GM19035 (cell line): ENCODE results near the gene CDC27.
"Not testable (repeated sequence)": the region's sequence is repeated elsewhere in the genome, so short reads cannot be mapped to it uniquely, and the experiment has no call there.

Source experiments
- ATAC-seq: cut with Tn5 transposase; IDR thresholded peaks from one replicate; pipeline ENCODE4 v1.9.1; 2021; ENCODE audit not compliant: unreplicated experiment

Gene CDC27

DNA sequence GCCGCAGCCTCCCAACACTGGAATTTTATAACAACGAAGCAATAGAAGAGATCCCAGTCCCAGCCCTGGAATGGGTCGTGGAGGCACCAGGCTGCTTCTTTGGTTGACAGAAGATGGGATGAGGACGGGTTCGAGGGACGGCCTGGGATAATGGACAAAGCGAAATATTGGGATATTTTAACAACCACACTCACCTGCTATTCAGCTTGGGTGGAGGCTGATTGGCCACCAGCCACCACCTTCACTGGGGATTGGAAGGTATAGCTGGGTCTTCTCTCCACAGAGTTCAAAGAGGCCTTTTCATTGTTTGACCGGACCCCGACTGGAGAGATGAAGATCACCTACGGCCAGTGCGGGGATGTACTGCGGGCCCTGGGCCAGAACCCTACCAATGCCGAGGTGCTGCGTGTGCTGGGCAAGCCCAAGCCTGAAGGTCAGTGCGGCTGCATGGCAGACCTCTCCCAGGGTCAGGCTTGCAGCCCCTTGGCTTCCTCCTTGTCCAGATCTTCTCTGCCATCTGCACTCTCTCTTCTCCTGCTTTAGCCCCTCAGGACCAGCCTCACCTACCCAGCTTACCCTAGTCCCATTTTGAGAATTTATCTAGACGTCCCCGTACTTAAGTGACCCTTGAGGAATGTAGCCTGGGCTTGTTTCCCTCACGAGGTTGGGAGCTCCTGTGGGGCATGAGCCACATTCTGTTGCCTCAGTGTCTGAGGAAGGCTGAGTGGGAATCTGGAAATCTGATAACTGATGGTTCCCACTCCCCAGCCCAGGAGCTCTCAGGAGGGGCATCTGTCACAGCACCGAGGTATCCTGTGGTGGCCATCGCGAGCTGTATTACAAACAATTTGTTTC lies 30.8 kb upstream of the CDC27 start:
- no peak for ATAC-seq

DNA sequence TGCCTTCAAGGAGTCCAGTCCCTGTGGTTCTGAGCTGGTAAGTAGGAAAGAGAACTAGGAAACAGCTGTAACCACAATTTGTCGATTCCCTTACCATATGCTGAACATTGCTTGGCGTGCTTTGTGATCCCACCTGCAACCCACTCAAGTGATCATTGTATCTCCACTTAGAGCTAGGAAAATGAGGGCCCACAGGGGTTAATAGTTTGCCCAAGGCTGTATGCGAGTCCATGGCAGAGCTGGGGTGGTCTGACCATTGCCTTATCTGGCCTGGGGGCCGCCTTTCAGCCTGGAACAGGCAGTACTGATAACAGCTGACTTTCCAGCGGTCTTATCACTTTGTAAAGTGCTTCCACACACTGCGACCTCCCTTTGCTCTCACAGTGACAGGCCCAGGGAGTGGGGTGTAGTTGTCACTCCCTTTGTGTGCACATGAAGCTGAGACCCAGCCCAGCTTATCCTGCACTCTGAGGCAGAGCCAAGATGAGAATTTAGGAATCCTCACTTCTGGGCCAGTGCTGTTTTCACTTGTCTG lies 29.9 kb upstream of the CDC27 start:
- no peak for ATAC-seq

DNA sequence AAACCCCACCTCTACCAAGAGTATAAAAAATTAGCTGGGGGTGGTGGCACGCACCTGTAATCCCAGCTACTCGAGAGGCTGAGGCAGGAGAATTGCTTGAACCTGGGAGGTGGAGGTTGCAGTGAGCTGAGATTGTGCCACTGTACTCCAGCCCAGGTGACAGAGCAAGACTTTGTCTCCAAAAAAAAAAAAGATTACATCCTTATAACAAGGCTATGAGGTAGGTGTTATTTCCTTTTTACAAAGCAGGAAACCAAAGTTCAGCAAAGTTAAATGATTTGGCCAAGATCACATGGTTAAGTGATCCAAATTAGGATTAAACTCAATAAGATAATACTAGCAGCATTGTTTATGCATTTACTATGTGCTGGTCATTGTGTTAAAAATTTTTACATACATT lies 28.2 kb upstream of the CDC27 start:
- not testable (repeated sequence) for ATAC-seq

DNA sequence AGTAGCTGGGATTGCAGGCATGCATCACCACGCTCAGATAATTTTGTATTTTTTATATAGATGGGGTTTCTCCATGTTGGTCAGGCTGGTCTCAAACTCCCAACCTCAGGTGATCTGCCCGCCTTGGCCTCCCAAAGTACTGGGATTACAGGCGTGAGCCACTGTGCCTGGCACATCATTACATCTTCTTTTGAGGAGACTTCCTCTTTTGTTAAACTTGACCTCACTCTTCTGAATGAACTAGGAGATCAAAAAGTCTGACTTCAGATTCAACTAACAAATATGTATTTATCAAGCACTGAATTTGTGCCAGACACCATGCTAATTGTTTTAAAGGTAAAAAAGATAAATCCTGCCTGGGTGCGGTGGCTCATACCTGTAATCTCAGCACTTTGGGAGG lies 27.7 kb upstream of the CDC27 start:
- not testable (repeated sequence) for ATAC-seq

DNA sequence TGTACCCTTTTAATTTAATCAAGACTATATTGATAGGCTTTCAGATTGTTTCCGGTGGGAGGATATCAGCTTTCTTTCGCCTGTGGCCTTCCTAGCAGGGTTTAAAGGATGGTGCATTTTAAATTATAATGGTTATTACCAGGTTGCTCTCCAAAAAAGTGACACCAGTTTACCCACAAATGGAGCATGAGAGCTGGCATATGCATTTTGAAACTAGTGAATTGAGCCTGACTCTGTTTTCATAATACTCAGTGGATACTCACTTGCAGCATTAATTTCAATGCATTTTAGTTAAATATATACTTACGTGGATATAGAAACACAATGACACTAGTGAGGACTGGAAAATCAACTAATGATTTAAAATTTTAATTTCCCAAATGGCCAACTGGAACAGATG lies 25.8 kb upstream of the CDC27 start:
- no peak for ATAC-seq

DNA sequence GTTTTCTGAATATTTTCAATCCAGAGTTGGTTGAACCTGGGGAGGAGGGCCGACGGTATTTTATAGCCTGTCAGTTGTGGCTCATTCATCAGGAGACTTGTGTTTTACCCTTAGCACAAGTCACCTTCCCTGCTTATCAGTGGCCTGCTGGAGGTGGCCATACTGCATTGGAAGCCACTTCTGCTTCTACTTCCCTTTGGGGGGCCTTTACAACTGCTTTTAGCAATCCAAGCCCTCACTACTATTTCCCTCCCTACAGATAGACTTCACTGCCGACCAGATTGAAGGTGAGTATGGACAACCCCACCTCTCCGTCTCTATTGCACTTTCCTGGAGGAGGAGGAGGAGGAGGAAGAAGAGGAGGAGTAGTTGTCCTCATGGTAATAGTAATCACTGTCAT lies 24.4 kb upstream of the CDC27 start:
- no peak for ATAC-seq

DNA sequence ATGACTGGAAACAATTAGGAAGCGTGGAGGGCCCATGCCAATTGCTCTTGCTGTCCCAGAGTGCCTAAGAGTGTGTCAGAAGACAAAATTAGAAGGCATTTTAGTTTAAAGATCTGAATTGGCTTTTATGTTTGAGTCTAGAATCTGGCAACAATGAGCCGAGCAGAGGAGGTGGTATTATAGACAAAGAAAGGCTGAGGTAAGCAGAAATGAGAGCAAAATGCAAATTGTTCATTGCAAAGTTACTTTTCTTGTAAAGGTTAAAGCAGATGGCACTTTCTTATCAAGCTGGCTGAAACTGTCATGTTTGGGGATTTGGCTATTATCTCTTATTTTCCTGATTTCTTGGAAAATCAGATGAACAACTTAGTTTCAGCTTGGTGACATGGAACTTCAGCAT lies 23.4 kb upstream of the CDC27 start:
- ATAC-seq, result no peak

DNA sequence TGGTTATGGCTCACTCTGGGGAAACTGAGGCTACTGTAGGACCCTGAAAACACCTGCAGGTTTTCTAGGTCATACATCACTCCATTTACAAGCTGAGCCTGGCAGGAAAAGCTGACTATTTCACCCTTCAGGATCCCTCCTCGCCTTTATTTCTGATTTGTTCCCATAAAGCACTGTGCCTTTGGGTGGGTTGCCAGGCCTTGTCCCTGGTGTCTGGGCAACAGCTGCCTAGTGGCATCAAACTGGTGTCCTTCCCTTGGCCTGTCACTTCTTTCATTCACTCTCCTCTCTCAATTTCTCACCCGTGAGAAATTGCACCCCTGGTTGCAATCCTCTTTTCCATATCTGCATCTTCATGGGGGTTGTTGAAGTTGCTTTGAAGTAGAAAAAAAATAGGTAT lies 21.7 kb upstream of the CDC27 start:
- ATAC-seq, result no peak

DNA sequence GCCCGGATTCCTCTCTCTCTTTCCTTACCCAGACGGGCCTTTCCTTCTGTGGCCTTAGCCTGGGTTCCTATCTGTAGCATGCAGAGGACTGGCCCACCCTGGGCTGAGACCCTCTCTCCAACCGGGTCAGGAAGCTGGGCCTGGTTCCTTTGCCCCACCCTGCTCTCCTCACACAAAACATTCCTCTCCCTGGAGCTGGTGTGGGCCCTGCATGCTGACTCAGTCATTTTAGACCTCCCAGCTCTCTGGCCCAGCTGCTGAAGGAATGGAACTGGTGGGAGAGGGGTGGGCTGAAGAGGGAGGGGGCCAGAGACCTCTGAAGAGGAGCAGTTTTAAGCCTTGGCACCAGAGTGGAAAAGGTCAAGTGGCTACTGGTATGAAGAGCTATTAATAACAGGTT lies 21.0 kb upstream of the CDC27 start:
- ATAC-seq, result no peak

DNA sequence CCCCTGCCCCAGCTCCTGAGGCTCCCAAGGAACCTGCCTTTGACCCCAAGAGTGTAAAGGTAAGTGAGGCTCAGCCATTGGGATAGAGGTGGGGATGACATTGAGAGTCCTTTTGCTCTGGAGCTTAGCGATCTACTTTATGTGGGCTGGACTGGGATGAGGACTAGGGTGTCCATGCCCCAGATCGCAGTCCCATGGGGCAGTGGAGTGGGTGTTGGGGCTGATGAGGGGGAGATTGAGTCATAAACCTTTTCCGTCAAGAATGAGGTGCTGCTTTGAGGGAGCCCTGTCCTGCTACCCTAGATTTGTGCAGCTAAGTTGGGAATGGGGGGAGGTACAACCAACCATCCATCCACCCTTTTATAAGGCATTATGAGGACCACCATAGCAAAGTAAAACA lies 20.4 kb upstream of the CDC27 start:
- ATAC-seq, result no peak

DNA sequence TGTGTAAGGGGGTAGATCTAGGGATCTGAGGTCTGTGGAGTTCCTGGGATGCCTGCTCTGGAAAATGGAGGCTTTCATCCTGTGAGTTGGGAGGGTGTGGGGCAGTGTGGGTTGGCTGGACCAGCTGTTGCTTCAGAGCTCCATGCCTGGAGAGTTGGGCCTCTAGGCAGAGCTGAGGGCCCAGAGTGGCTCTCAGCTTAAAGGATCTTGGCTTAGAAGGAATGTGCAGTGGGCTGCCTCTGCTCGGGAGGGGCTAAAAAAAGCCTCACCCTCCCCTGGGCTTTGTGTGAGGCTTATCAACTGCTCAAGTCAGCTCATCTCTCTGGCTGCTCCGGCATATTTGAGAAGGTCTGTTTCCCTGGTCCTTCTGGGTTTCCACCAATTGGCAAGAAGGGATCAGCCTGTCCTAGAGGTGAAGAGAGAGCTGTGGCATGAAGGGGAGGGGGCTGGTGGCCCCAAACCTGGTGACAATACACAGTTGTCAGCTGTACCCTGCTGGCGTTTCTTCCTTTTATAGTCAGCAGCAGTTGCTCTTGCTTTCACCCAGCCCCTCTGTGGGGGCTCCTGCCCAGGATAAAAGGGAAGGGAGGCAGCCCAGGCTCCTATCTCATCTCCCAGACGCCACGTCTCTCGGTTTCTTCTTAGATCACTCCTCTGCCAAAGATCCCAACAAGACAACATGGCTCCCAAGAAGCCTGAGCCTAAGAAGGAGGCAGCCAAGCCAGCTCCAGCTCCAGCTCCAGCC lies 19.8 kb upstream of the CDC27 start, which contains the start of gene MYL4:
TSS of gene MYL4 (plus strand) at position 605 of the 745 bp plus-strand sequence. CDS start at position 680, 75 bp downstream.
- ATAC-seq, result no peak

DNA sequence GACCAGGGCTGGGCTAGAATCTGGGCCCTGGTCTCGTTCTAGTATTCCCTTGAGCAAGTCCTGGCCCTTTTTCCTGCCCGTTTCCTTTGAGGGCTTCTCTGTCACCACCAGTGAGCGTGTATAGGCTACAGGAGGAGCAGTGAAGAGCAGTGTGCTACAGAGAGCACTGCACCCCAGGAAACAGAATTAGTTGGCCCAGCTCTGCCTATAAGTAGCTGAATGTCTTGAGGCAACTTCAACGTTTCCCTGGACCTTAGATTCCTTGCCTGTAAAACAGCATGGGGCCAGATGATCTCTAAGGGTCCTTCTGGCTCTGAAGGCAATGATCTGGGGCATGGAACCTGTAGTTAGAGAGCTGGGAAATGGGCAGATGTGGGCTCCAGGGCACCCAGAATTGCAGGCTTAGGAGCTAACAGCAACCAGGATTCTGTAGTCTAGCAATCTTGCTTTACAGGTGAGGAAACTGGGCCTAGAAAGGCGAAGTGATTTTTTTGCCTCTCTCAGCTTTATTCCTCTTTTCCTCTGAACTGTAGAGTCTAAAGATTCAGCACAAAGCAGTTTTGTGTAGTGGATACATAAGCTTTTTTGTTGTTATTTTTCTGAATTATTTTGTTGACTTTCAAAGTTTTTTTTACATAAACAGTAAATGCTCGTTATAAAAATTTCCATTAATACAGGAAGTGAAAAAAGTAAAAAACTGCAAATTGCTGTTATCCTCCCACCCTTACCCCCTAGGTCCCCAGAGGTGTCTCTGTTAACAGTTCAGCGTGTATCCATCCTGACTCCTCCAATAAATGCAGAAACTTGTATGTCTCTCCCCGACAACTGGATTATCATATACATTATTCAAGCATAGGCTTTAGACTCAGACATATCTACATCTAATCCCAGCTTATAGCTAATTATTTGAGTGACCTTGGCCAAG lies 18.3 kb upstream of the CDC27 start:
- no peak for ATAC-seq

DNA sequence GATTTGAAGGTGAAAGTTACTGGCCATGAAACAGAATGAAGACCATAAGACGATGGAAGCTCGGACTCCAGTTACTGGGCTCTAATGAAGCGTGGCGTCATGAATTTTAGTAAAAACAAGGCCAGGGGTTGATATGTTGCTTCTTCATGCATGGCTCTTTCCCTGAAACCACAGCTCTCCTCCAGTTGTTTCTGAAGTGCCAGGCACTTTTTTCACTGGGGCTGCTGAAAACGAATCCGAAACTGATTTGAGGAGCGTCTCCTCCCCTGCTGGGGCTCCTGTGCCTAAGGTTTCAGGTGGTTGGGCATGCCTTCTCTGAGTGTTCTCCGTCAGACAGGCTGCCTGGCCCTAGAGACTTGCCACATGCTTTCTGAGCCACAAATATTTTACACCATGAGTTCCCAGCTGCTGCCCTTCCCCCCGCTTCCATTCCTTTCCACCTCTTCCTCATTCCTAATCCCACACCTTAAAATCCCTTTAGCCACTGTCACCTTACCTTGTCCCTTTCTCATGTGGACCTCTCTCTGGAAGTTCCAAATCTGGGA lies 16.4 kb upstream of the CDC27 start:
- ATAC-seq, result peak; percentile 55

DNA sequence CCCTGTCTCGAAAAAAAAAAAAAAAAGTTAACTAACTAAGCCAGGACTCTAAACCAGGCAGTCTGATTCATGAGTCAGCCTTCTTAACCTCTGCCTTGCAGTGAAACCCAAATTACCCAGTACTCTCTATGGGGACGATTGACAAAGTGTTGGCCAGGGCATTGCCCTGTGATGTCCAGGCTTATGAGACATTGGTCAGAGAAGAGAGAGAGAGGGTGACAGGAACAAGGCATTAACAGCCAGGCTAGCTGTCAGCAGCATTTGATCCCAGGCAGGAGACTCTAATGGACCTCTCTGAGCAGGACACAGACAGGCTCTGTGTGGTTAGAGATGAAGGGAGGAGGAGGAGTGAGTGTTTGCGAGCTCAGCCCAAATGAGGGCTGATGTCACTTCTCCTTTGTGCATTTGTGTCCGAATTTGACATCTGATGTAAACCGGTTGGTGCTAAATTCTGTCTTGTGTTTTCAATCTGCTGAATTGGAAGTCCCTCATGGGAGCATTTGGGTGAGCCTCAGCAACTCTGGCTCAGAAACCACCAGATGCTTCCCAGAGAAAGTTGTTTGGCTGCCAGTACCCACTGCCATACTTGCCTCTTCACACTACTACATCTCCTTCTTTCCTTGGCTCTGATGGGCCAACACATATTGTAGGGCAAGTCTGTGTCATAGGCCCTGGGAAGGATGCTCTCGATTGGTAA lies 15.8 kb upstream of the CDC27 start:
- peak; percentile 48 for ATAC-seq

DNA sequence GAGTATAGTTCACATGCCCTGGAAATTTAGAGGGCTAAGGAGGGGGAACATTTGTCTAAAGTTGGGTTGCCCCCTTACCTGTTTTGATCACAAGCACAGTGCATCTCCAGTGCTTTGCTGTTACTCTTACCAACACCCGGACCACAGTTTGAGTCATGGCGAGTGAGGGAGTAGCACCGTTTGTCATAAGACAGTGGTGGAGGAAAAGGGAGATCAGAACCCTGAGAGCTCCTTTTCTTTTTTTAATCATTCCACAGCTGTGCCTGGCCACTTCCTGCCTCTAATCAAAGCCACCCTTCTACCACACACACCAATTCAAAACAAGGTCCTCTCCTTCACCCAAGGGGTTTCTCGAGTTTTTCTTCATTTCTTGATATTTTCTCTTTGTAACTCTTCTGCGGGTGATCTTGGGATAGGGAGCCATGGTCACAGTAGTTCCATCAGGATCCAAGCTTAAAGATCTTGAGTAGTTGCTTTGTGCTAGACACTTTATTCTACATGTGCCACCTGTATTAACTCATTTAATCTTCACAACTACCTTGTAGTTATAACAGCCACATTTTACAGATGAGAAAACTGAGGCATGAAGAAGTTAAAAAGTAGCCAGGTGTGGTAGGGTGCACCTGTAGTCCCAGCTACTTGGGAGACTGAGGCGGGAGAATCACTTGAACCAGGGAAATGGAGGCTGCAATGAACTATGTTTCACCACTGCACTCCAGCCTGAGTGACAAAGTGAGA lies 15.1 kb upstream of the CDC27 start:
- ATAC-seq, result no peak

DNA sequence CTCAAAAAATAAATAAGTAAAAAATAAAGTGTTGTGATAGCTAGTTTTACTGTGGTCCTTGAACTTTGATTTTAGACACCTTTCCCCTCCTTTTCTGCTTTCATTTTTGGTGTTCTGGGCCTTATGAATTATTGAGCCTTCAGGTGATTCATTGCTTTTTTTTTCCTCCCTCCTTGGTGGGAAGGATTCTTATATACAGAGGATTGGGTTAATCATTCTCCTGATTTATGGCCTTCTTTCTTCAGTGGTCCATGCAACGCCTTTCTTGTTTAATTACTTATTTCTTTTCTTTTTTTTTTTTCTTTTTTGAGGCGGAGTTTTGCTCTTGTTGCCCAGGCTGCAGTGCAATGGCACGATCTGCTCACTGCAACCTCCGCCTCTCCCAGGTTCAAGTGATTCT lies 12.1 kb upstream of the CDC27 start:
- no peak for ATAC-seq

DNA sequence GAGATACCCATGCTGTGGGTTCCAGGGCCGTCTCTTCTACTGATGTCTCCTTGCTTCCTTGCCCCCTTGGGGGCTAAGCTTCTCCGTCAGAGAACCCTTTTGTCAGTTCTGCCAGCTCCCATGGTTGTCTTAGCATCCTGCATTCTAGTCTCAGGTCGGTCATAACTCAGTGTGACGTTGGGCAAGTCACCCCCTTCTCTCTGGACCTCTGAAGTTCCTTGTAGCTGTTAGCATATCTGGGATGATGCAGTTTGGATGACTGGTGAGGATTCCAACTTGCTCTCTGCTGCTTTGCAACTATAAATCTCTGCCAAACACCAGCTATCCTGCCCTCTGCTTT lies 11.2 kb upstream of the CDC27 start:
- ATAC-seq, result no peak

DNA sequence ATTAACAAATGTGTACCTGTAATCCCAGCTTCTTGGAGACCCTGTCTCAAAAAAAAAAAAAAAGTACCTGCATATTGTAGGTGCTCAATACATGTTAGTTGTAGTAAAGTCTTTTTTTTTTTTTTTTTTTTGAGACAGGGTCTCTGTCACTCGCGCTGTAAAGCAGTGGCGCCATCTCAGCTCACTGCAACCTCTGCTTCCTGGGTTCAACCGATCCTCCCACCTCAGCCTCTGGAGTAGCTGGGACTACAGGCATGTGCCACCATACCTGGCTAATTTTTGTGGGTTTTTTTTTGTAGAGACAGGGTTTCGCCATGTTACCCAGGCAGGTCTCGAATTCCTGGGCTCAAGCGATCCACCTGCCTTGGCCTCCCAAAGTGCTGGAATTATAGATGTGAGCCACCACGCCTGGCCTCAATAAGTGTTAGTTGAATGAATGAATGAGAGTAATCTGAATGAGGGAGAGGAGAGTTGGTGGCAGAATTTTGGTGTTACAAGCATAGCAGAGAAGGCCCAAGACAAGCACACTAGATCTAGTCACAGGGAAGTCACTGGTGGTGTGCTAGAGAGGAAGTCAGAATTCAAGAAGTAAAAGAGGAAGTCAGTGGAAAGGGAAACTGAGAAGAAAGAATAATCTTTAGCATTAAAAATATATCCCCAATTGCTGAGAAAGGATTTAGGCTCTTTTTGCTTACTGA lies 10.7 kb upstream of the CDC27 start:
- peak; percentile 47 for ATAC-seq

DNA sequence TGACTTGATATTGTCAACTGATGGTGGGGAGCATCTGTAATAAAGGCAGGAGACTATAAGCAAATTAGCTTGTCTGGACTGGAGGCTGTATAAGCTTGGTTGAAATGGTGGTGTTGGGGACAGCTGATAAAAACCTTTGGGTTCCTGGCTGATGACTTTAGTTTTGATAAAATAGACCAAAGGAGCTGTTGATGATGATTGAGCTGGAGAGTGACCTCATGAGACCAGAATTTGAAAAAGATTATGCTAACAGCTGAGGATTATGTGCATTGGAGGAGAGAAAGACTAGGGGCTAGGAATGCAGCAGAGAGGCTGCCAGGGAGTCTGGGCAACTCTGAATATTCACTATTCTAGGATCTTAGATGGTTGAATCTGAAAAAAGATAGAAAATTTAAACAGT lies 8.7 kb upstream of the CDC27 start:
- no peak for ATAC-seq
